NCI-H748 (cell line): Measurements from ENCODE around the gene CDK4.

Experiments
- DNase-seq: peaks from one replicate; lab custom pipeline; 2025; ENCODE audit not compliant: unreplicated experiment; lab: John Stamatoyannopoulos, UW

CDK4 gene

DNA sequence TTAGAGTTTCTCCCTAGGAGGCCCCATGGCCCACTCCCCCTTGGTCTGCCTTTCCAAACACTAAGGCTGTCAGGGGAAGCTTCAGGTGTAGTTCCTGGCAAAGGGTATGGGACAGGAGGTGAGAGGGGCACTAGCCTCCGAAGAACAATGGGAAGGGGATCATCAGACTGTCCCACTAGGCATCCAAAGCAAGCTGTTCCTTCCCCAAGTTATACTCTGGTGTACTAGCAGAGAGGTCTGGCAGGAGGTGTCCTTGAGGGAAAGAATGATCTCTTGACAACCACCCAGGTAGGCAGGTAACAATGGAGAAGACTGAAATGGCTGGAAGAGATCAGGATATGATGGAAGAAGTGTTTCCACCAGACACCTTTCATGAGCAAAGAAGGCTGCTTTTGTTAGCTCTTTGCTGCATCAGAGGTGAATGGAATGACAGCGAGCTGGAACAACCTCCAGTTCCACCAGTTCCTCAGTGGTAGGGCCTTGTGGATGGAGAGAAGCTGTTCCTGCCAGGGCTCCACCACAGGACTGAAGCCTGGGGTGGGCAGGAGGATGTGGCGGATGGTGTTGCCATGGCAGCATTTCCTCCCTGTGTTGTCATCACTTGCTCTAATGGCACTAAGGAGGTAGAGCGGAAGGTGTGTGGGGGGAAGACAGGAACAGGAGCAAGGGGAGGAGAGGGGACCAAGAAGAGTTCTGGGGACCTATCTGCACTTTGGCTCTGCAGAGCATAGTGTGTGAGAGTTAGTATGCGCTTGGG, 11.3 kb downstream of the CDK4 start:
- DNase-seq = peak; percentile 57

DNA sequence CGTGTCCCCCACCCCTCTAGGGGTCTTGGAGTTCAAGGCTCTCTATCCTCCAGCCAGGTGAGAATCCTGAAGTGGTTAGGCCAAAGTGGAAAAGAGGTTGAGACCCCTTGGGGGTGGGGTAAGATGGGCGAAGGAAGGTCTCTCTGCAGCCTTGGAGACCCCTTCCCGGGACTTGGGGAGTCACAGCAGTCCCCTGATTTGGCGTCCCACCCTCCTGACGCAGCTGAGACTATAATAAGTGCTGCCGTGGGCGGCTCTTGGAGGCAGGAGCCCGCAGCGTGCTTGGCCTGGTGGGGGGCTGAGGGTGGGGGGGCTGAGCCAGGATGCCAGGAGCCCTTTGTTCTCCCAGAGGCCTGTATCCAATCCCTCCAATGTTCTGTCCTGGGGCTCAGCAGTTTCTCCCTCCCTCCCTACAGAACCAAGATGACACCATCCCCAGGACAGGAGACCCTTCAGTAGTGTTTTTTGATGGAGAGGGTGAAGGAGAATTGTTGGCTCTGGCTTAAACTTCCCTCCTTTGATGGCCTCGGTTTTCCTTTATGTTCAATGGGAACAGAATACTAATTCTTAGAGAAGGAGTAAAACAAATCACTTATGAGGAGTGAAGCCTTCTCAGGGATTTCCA, 12.1 kb downstream of the CDK4 start:
- DNase-seq = no peak

GRCh38 chr12:57739387-57739786, 12.7 kb downstream of the CDK4 start:
- DNase-seq = peak; percentile 17

GRCh38 chr12:57738661-57739237, 13.4 kb downstream of the CDK4 start, which contains the start of gene AGAP2:
Gene AGAP2 (minus strand): TSS chr12:57738742. CDS start chr12:57738246, 496 bp downstream.
- no peak for DNase-seq

DNA sequence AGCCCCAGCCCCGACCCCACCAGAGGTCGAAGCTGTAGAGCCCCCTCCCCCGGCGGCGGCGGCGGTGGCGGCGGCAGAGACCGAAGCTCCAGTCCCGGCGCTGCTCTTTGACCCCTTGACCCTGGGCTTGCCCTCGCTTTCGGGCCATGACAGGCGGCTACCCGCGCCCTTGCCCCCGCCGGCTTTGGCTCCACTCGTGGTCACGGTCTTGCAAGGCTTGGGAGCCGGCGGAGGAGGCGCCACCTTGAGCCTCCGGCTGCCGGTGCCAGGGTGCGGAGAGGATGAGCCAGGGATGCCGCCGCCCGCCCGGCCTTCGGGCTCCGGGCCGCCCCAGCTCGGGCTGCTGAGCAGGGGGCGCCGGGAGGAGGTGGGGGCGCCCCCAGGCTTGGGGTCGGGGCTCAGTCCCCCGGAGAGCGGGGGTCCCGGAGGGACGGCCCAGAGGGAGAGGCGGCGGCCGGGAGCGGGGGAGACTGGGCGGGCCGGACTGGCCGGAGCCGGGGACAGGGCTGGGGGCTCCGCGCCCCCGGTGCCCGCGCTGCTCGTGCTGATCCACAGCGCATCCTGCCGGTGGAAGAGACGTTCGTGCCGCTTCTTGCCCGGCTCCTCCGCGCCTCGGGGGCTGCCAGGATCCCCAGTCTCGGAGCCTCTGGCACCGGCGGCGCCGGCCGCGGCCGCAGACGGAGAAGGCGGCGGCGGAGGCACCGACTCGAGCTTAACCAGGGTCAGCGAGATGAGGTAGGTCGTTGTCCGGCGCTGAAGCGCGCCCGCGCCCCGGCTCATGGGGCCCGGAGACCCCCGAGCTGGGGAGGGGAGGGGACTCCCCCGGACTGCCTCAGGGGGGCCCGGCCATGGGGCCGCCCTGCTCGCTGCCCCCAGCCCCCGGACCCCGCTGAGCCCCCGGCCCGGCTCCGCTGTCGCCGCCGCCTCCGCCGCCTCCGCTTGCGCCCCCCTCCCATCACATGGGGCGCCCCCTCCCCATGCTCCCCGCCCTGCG, 14.3 kb downstream of the CDK4 start:
- peak; percentile 56 for DNase-seq

DNA sequence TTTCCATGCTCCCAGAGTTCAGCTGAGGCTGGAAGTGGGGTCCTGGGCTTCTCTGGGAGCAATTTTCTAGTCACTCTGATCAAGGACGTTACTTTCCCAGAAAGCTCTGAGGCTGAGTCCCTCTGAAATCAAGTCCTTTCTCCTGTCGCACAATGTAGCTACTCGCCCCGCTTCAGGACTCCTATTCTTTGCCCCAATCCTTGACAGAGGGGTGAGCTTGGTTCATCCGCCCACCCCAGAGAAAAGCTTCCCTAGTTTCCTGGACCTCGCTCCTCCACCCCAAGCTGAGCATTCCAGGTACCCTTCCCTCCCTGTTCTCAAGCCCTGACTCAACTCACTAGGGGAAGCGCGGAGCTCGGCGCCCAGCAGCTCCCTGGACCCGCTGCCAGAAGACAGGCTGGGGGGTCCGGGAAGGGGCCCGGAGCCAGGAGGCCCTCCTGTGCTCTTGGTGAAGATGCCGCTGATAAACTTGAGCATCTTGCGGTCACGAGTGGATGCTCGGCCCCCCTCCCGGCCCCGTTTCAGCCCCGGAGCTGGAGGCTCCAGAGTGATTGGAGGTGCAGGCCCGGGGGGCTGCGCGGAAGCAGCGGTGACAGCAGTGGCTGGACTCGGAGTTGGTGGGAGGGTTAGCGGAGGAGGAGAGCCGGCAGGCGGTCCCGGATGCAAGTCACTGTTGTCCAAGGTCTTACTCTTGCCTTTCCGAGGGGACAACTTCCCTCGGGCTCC, 15.2 kb downstream of the CDK4 start:
- DNase-seq = peak; percentile 64

GRCh38 chr12:57735952-57736740, 16.0 kb downstream of the CDK4 start:
- peak; percentile 75 for DNase-seq

DNA sequence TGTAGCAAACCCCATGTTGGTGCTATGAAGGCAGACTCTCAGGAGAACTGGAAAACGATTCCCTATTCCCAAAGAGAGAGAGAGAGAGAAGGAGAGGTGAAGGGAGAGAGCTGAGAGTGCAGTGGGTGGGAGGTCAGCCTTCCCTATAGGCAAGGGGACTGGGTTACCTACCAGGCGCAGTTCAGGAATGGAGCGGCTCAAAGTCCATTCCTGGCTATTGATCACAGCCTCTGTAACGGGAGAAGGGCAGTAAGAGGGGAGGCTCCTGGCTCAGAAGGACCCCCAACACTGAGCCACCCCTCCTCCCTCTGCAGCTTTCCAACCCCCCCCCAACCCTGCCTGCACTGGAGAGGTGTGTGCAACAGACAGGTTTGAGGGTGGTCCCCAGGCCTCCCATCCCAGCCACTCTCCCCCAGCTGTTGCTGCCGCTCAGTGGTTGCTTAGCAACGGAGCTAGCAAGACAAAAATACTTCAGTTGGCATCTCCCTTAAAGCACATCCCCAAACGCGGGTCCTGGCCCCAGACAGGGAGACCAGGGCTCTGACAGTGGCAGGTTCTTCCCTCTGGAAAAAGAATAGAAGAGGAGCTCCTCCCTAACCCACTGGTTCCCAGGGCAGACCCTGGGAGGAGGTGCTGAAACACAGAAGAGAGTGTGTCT, 16.8 kb downstream of the CDK4 start:
- peak; percentile 81 for DNase-seq

- DNase-seq = no peak
Observed at GRCh38 chr12:57734591-57734990, 17.5 kb downstream of the CDK4 start.

GRCh38 chr12:57733928-57734327, 18.2 kb downstream of the CDK4 start:
- DNase-seq = no peak

DNA sequence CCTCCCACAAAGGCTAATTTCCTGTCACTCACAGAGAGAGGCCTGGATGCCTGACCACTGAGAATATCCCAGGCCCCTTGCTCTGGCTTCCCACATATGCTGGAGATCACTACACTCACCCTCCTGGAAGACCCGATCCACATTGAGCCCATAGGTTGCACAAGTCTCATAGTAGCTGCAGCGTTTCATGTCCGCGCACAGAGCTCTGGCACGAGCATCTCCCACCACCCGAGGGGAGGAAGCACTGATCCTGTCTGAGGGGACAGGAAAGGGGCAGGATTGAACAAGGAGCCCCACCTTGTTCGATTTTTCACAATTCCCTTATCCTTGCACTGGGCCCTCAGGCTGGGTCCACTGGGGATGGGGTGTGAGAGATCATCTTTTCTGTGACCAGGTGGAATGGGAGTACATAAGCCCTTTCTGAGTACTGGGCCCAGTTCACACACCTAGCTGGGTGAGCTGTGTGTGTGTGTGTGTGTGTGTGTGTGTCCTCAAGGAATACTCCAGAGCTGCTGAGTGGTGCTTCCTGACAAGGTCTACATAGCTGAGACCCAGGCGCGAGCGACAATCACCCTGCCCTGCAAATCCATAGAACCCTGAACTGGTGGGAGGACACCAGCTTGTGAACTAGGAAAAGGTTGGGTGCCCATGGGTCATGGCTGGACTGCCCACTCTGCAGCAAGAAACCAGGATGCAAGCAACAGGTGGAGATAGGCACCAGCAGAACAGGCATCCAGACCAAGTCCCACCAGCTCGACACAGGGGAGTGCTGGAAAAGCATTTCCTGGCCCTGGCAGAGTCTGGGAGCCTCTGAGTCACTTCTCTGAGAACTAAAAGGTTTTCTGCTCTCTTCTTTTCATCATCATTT, 19.1 kb downstream of the CDK4 start:
- DNase-seq = no peak

- DNase-seq = no peak
Observed at GRCh38 chr12:57732270-57732669, 19.8 kb downstream of the CDK4 start.

GRCh38 chr12:57731411-57732080, 20.6 kb downstream of the CDK4 start:
- DNase-seq = no peak

DNA sequence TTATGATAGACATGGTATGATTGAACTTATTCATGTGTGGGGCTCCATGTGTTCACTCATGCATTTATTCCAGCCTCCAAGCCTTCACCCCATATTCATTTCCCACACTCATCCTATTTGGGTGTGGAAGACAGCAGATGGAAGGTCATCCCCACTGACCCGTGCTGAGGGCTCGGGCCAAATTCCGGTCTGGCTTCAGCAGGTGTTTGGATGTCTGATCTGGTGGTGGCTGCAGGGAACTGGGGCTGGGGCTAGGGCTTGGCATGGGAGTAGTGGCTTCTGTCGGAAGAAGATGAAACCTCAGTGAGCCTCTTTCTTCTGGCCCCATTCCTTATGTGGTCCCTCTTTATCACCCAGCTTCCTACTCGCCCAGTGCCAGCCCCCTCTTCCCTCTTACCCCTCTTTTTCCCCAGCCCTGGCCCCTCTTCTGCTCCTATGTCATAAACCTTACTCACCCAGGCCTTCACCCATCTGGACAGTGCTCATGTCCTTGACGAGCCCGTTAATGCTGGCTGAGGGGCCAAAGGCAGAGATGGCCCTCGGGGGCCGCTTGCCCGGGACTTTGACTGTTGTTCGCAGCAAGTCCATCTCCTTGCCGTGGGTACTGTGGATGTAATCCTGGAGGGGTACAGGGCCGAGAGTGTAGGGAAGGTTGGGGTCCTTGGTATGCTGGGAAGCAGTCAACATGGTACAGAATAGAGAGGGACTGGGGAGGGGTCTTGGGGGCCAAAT, 21.6 kb downstream of the CDK4 start:
- no peak for DNase-seq

DNA sequence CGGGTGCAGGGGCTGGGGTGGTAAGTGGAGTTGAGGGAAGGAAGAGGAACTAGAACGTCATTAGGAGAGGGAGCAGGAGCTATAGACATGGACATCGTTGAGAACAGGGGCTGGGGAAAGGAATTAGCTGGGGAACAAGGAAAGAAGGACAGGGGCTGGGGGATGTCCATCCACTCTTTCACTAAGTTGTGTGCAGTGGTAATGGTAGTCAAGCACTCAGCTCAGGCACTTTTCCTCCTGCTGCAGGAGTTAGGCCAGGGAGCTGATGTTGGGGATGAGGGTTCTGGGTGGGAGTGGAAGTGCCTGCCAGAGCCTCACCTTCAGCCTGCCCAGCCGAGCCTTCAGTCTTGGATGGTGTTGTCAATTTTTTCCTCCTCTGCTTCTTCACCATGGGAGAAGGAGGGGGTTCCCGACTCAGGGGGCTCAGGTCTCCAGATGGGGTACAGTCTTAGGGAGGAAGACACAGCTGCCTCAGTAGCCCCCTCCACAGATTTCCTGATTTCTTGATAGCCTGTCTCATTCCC, 22.7 kb downstream of the CDK4 start:
- DNase-seq = no peak

DNA sequence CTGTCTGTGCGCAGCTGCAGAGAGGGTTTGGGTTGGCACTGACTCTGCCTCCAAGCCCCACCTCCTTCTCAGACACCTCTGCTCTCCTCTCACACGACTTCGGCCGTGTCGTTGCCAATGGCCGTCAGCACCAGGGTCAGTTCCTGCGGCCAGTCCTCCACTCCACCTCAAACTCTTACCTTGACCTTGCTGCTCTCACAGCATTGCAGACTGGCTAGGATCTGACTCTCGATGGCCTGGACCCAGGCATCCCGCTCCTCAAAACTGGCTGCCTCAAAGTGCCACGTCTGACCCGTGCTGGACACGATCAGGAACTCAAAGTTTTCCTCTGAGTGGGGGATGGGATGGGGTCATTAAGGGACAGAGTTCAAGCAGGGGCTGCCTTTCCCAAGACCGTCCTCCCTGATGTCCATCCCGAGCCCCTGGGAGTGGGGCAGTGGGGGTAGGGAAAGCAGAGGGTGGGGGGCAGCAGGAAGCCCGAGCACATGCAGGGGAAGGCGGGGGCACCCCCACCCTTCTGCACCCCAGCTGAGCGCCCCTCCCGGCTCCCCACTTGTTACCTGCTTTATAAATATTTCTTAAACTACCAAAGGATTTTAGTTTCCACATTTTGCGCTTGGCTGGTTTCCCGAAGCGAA, 24.2 kb downstream of the CDK4 start:
- no peak for DNase-seq
